ENCODE measurements around the gene HAVCR1. TPM values are rescaled to one million over a fixed set of nuclear protein-coding genes. Genes with fewer than 3 reads are reported as not detected.

The HAVCR1 gene
- total and polyA plus RNA-seq, 12 donors = 0.15 to 0.36 (median 0.19) TPM; not detected in 9

- DNase-seq (no peak), ATAC-seq (no peak)
- H3K27me3 ChIP-seq = peaks cover 0 to 10% (median 0%) of the 10 kb centered on the region in 7 donors
- intact Hi-C loops (cut with DNase I) = no loop called here
- H3K4me3 ChIP-seq = no peak overlapping the region
- H3K4me1 ChIP-seq = no peaks in the 10 kb centered on the region
- H3K9me3 ChIP-seq = no peaks in the 10 kb centered on the region
- H3K36me3 ChIP-seq = no peaks in the 10 kb centered on the region
- H3K27ac ChIP-seq = no peak overlapping the region
- TF ChIP-seq CTCF (IDR thresholded peaks at IDR 0.05) = no peak
Measured at GRCh38 chr5:156981481-156981880, 77.4 kb downstream of the HAVCR1 start.

Other genes starting within 250 kb of the HAVCR1 start
- gene PPP1R2B, start 208.8 kb downstream of the HAVCR1 start, total RNA-seq = under 1 TPM in 4 of 10 donors, not detected in 6; 0.14 to 0.16 (median 0.15) TPM
- under 1 TPM in 1 of 2 donors, not detected in 1; 0.03 TPM for gene PPP1R2B, start 208.8 kb downstream of the HAVCR1 start, polyA plus RNA-seq
- gene TIMD4, start 95.9 kb downstream of the HAVCR1 start, total RNA-seq = 1 to 10 TPM in 1 of 10 donors, under 1 TPM in 3, not detected in 6; 0.17 to 2.3 (median 0.26) TPM
- gene TIMD4, start 95.9 kb downstream of the HAVCR1 start, polyA plus RNA-seq = under 1 TPM in 1 of 2 donors, not detected in 1; 0.07 TPM
- gene HAVCR2, start 49.9 kb upstream of the HAVCR1 start, total RNA-seq = 10 to 100 TPM in 1 of 10 donors, 1 to 10 TPM in 7, under 1 TPM in 2; 0.76 to 14.9 (median 1.9) TPM
- 1 to 10 TPM; 1.4 to 1.6 TPM for gene HAVCR2, start 49.9 kb upstream of the HAVCR1 start, polyA plus RNA-seq
- gene MED7, start 83.7 kb upstream of the HAVCR1 start, total RNA-seq = 10 to 100 TPM in 2 of 10 donors, 1 to 10 TPM in 8; 7.3 to 11.5 (median 9.3) TPM
- gene MED7, start 83.7 kb upstream of the HAVCR1 start, polyA plus RNA-seq = 1 to 10 TPM; 8.5 to 9.7 TPM
- not detected for gene GARIN3, start 107.1 kb upstream of the HAVCR1 start, total RNA-seq
- gene GARIN3, start 107.1 kb upstream of the HAVCR1 start, polyA plus RNA-seq = not detected
- gene ITK, start 121.7 kb upstream of the HAVCR1 start, total RNA-seq = 1 to 10 TPM in 4 of 10 donors, under 1 TPM in 5, not detected in 1; 0.09 to 4.7 (median 0.81) TPM
- under 1 TPM; 0.15 to 0.20 TPM for gene ITK, start 121.7 kb upstream of the HAVCR1 start, polyA plus RNA-seq
- 10 to 100 TPM; 20.3 to 50.8 (median 34.4) TPM for gene CYFIP2, start 207.0 kb upstream of the HAVCR1 start, total RNA-seq
- gene CYFIP2, start 207.0 kb upstream of the HAVCR1 start, polyA plus RNA-seq = 10 to 100 TPM; 23.5 to 28.5 TPM